ENCODE results near the gene WFDC1. TPM values are rescaled to one million over a fixed set of nuclear protein-coding genes. Genes with fewer than 3 reads are reported as not detected.

Gene WFDC1
- total RNA-seq, 1 donor from 2014 or later: not detected

- H3K27me3 Mint-ChIP-seq (ENCODE audit: unreplicated experiment): peaks cover 5% of the 10 kb centered on the region
- no peak for DNase-seq (ENCODE audit: low spot score)
- H3K4me1 Mint-ChIP-seq (ENCODE audit: unreplicated experiment): no peaks in the 10 kb centered on the region
- TF ChIP-seq CTCF (IDR thresholded peaks at IDR 0.05; ENCODE audit: unreplicated experiment): no peak
- no peak overlapping the region for H3K27ac Mint-ChIP-seq (ENCODE audit: unreplicated experiment)
- no peaks in the 10 kb centered on the region for H3K36me3 Mint-ChIP-seq (ENCODE audit: low read depth, unreplicated experiment)
- no peak overlapping the region for H3K4me3 Mint-ChIP-seq (ENCODE audit: unreplicated experiment)
- no peaks in the 10 kb centered on the region for H3K9me3 Mint-ChIP-seq (ENCODE audit: unreplicated experiment)
Observed at GRCh38 chr16:84327926-84328505, 33.3 kb downstream of the WFDC1 start.

GRCh38 chr16:84329016-84329415, 34.3 kb downstream of the WFDC1 start:
- Mint-ChIP-seq H3K4me3 (ENCODE audit: unreplicated experiment) (no peak overlapping the region), H3K9me3 (ENCODE audit: unreplicated experiment) (no peaks in the 10 kb centered on the region)

GRCh38 chr16:84329843-84330684, 35.4 kb downstream of the WFDC1 start:
- H3K27ac Mint-ChIP-seq (ENCODE audit: unreplicated experiment): no peak overlapping the region
- no peak for DNase-seq (ENCODE audit: low spot score)

More at GRCh38 chr16:84329016-84329415, 34.3 kb downstream of the WFDC1 start:
- Mint-ChIP-seq H3K27ac (ENCODE audit: unreplicated experiment) (no peak overlapping the region), H3K4me1 (ENCODE audit: unreplicated experiment) (no peaks in the 10 kb centered on the region), H3K36me3 (ENCODE audit: low read depth, unreplicated experiment) (no peaks in the 10 kb centered on the region), H3K27me3 (ENCODE audit: unreplicated experiment) (peaks cover 9% of the 10 kb centered on the region)
- no peak for DNase-seq (ENCODE audit: low spot score)
- no peak for TF ChIP-seq CTCF (IDR thresholded peaks at IDR 0.05; ENCODE audit: unreplicated experiment)

DNA sequence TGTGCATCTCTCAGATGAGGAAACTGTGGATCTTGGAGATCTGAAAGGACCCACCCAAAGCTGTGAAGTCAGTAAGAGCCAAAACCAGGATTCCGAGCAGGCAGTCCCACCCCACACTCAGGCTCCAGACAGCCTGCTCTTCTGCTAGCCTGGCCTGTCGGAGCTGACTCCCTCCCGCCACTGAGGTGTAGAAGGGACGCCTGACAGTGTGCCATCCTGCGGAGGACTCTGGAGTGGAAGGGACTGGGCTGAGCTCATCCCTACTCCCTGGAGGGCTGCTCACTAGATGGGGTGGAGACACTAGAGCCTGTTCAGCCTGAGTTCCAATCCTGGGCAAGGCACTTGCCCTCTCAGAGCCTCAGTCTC, 36.0 kb downstream of the WFDC1 start:
- no peaks in the 10 kb centered on the region for H3K4me1 Mint-ChIP-seq (ENCODE audit: unreplicated experiment)
- TF ChIP-seq CTCF (IDR thresholded peaks at IDR 0.05; ENCODE audit: unreplicated experiment): no peak
- DNase-seq (ENCODE audit: low spot score): no peak
- H3K36me3 Mint-ChIP-seq (ENCODE audit: low read depth, unreplicated experiment): no peaks in the 10 kb centered on the region
- H3K27me3 Mint-ChIP-seq (ENCODE audit: unreplicated experiment): peaks cover 9% of the 10 kb centered on the region
- H3K4me3 Mint-ChIP-seq (ENCODE audit: unreplicated experiment): no peak overlapping the region
- H3K9me3 Mint-ChIP-seq (ENCODE audit: unreplicated experiment): no peaks in the 10 kb centered on the region
- no peak overlapping the region for H3K27ac Mint-ChIP-seq (ENCODE audit: unreplicated experiment)

More at GRCh38 chr16:84329843-84330684, 35.4 kb downstream of the WFDC1 start:
- no peak for TF ChIP-seq CTCF (IDR thresholded peaks at IDR 0.05; ENCODE audit: unreplicated experiment)
- Mint-ChIP-seq H3K4me1 (ENCODE audit: unreplicated experiment) (no peaks in the 10 kb centered on the region), H3K36me3 (ENCODE audit: low read depth, unreplicated experiment) (no peaks in the 10 kb centered on the region), H3K9me3 (ENCODE audit: unreplicated experiment) (no peaks in the 10 kb centered on the region), H3K4me3 (ENCODE audit: unreplicated experiment) (no peak overlapping the region), H3K27me3 (ENCODE audit: unreplicated experiment) (peaks cover 9% of the 10 kb centered on the region)

Data from endothelial cell (in vitro differentiated cells).